Fibroblast of lung (primary cell): Measurements from ENCODE around the gene CAMTA1. TPM values are rescaled to one million over a fixed set of nuclear protein-coding genes. Genes with fewer than 3 reads are reported as not detected.
A peak's percentile ranks its signal among the peaks of the same experiment; 100 is the strongest.

ENCODE experiments used
- DNase-seq, 2 donors: peaks; one replicate each; pipeline versions ENCODE4 v3.0.0 to v3.0.0-alpha.2; 2010; ENCODE audit warnings: low read depth in 2 of 2
- H2AFZ ChIP-seq: 2 replicates; pipeline ENCODE4 v1.5.1; 2012; ENCODE audit warnings: low read length, control low read depth, inconsistent platforms
- H3K27ac ChIP-seq: 2 replicates; pipeline ENCODE4 v1.5.1; 2011; ENCODE audit warnings: low read length, control low read depth; ENCODE audit not compliant: insufficient read depth
- H3K27me3 ChIP-seq: 2 replicates; pipeline ENCODE4 v1.5.1; 2011; ENCODE audit warnings: mild to moderate bottlenecking, low read length; ENCODE audit not compliant: control insufficient read depth, insufficient read depth
- H3K36me3 ChIP-seq: 2 replicates; pipeline ENCODE4 v1.5.1; 2011; ENCODE audit warnings: low read length; ENCODE audit not compliant: control insufficient read depth, insufficient read depth
- H3K4me1 ChIP-seq: 2 replicates; pipeline ENCODE4 v1.5.1; 2011; ENCODE audit warnings: low read length; ENCODE audit not compliant: control insufficient read depth, insufficient read depth; ENCODE audit errors: extremely low read depth
- H3K4me2 ChIP-seq: 2 replicates; pipeline ENCODE4 v1.5.1; 2011; ENCODE audit warnings: low read length, control low read depth; ENCODE audit not compliant: insufficient read depth; ENCODE audit errors: extremely low read depth
- H3K4me3 ChIP-seq, 4 experiments: fragments of 200-600 bp in 1 of 4; sonication (generic) in 1 of 4; replicated peaks in 1 of 4; 2 replicates each; pipeline ENCODE4 v1.5.1; 2011 to 2016; ENCODE audit warnings: low read length in 4 of 4, low read depth in 3 of 4, mild to moderate bottlenecking in 3 of 4, control low read depth in 2 of 4, inconsistent platforms in 1 of 4, mixed read lengths in 1 of 4; ENCODE audit not compliant: insufficient read depth in 1 of 4; ENCODE audit errors: control extremely low read depth in 1 of 4
- H3K79me2 ChIP-seq: 2 replicates; pipeline ENCODE4 v1.5.1; 2012; ENCODE audit warnings: mild to moderate bottlenecking, low read length, inconsistent platforms; ENCODE audit not compliant: control insufficient read depth, insufficient read depth
- H3K9ac ChIP-seq: 2 replicates; pipeline ENCODE4 v1.5.1; 2011; ENCODE audit warnings: mild to moderate bottlenecking, low read length, control low read depth; ENCODE audit not compliant: insufficient read depth
- H3K9me3 ChIP-seq: 2 replicates; pipeline ENCODE4 v1.5.1; 2012; ENCODE audit warnings: low read depth, low read length; ENCODE audit not compliant: control insufficient read depth, insufficient read depth
- H4K20me1 ChIP-seq: 2 replicates; pipeline ENCODE4 v1.5.1; 2011; ENCODE audit warnings: low read length; ENCODE audit not compliant: control insufficient read depth, insufficient read depth; ENCODE audit errors: extremely low read depth
- CTCF ChIP-seq, 2 donors: IDR thresholded peaks in 1 of 2; conservative IDR thresholded peaks in 1 of 2; 1 replicate in 1 of 2; 2 replicates in 1 of 2; pipeline ENCODE4 v1.5.1; 2011 to 2012; ENCODE audit warnings: low read length in 2 of 2, control low read depth in 1 of 2, inconsistent platforms in 1 of 2, low read depth in 1 of 2, mild to moderate bottlenecking in 1 of 2
- EZH2 ChIP-seq: IDR thresholded peaks from 2 replicates; pipeline ENCODE4 v1.5.1; 2012; ENCODE audit warnings: low read length, control low read depth, mild to moderate bottlenecking; ENCODE audit errors: missing control alignments
- polyA plus RNA-seq, 2 donors: library from polyadenylated mRNA; depleted of rRNA in 1 of 2; stranded (reverse) in 1 of 2; unstranded in 1 of 2; fragments of >200 nt; gene quantifications; 2 replicates each; pipeline ENCODE4 v1.2.1, GENCODE V29; 2011 to 2012; ENCODE audit warnings: missing spikeins in 1 of 2
- total RNA-seq: library from RNA; depleted of rRNA; stranded (reverse); fragments of >200 nt; gene quantifications from 2 replicates; pipeline ENCODE4 v1.2.1, GENCODE V29; 2014

Gene CAMTA1
- total and polyA plus RNA-seq, 2 donors (not counting 1 experiment from before 2014, with no cell fraction given) = 47.6 to 86.0 TPM

- Histone ChIP-seq H3K4me1 (no peaks in the 10 kb centered on the region), H4K20me1 (no peaks in the 10 kb centered on the region), H3K9ac (no peak overlapping the region), H3K9me3 (no peaks in the 10 kb centered on the region), H3K27me3 (no peaks in the 10 kb centered on the region), H3K4me2 (no peak overlapping the region), H3K4me3 (no peak overlapping the region), H3K36me3 (no peaks in the 10 kb centered on the region), H3K27ac (no peak overlapping the region), H2AFZ (no peak overlapping the region), H3K79me2 (no peaks in the 10 kb centered on the region)
- TF ChIP-seq CTCF (conservative IDR thresholded peaks at IDR 0.05 in 1 of 2, IDR thresholded peaks at IDR 0.05 in 1 of 2; ENCODE audit: low read depth in 1 of 2, low read length in 2 of 2) (peak in 1 of 2 donors; percentile 19), EZH2 (no peak)
- DNase-seq = no peak
Observed at GRCh38 chr1:7346070-7346596, 560.9 kb downstream of the CAMTA1 start.

GRCh38 chr1:7346600-7347570 lies 561.6 kb downstream of the CAMTA1 start:
- no peaks in the 10 kb centered on the region for H3K4me1 ChIP-seq
- H3K27ac ChIP-seq = no peak overlapping the region
- H3K79me2 ChIP-seq = no peaks in the 10 kb centered on the region
- H3K27me3 ChIP-seq = no peaks in the 10 kb centered on the region
- no peak overlapping the region for H3K4me3 ChIP-seq
- no peak for DNase-seq
- no peaks in the 10 kb centered on the region for H4K20me1 ChIP-seq
- TF ChIP-seq EZH2 = no peak
- no peak for TF ChIP-seq CTCF (conservative IDR thresholded peaks at IDR 0.05 in 1 of 2, IDR thresholded peaks at IDR 0.05 in 1 of 2; ENCODE audit: low read depth in 1 of 2, low read length in 2 of 2)
- no peak overlapping the region for H3K9ac ChIP-seq
- no peaks in the 10 kb centered on the region for H3K9me3 ChIP-seq
- H2AFZ ChIP-seq = no peak overlapping the region
- no peak overlapping the region for H3K4me2 ChIP-seq
- no peaks in the 10 kb centered on the region for H3K36me3 ChIP-seq

DNA sequence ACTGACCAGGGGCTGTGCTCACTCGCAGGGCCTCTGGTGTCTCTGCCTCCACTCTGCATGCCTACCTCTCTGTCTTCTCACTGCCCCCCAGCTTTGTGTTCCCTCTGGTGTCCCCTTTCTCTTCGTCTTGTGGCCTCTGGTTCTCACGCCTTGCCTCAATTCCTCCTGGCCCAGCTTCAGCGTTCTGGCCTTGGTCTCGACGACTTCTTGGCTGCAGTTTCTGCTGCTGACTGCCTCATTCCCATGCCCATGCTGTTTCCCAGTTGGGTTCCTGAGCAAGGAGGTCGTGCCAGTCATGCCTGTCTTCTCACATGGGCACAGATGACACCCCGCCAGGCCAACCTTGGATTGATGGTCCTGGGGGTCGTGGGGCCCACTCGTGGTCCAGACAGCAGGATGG lies 562.8 kb downstream of the CAMTA1 start:
- Histone ChIP-seq H4K20me1 (no peaks in the 10 kb centered on the region), H3K36me3 (no peaks in the 10 kb centered on the region), H3K4me1 (no peaks in the 10 kb centered on the region), H3K4me2 (no peak overlapping the region), H3K27ac (no peak overlapping the region), H3K27me3 (no peaks in the 10 kb centered on the region), H3K79me2 (no peaks in the 10 kb centered on the region), H2AFZ (no peak overlapping the region), H3K9ac (no peak overlapping the region), H3K9me3 (no peaks in the 10 kb centered on the region), H3K4me3 (no peak overlapping the region)
- no peak for DNase-seq
- TF ChIP-seq EZH2 (no peak), CTCF (conservative IDR thresholded peaks at IDR 0.05 in 1 of 2, IDR thresholded peaks at IDR 0.05 in 1 of 2; ENCODE audit: low read depth in 1 of 2, low read length in 2 of 2) (no peak)
